ENCODE measurements around the gene LITAF. TPM values are rescaled to one million over a fixed set of nuclear protein-coding genes. Genes with fewer than 3 reads are reported as not detected.
"Not testable (repeated sequence)": the region's sequence is repeated elsewhere in the genome, so short reads cannot be mapped to it uniquely, and the experiment has no call there.

Gene LITAF
- total RNA-seq, 1 experiment from 2014 or later: 130 TPM

GRCh38 chr16:11564046-11564926 is 22.4 kb downstream of the LITAF start:
- no peak for DNase-seq (ENCODE audit: low read depth, low spot score)
- in situ Hi-C loops (cut with HindIII; ENCODE audit: low pct_unique_long_range_greater_than_20kb, low sequenced_read_pairs): no loop called here

GRCh38 chr16:11563493-11564040 is 23.2 kb downstream of the LITAF start:
- DNase-seq (ENCODE audit: low read depth, low spot score): no peak
- in situ Hi-C loops (cut with HindIII; ENCODE audit: low pct_unique_long_range_greater_than_20kb, low sequenced_read_pairs): no loop called here

GRCh38 chr16:11562941-11563340 is 23.8 kb downstream of the LITAF start:
- in situ Hi-C loops (cut with HindIII; ENCODE audit: low pct_unique_long_range_greater_than_20kb, low sequenced_read_pairs): no loop called here
- no peak for DNase-seq (ENCODE audit: low read depth, low spot score)

- DNase-seq (ENCODE audit: low read depth, low spot score): no peak
- in situ Hi-C loops (cut with HindIII; ENCODE audit: low pct_unique_long_range_greater_than_20kb, low sequenced_read_pairs): no loop called here
Measured at GRCh38 chr16:11562411-11562810, 24.3 kb downstream of the LITAF start.

GRCh38 chr16:11561856-11562255 is 24.9 kb downstream of the LITAF start:
- DNase-seq (ENCODE audit: low read depth, low spot score): no peak
- in situ Hi-C loops (cut with HindIII; ENCODE audit: low pct_unique_long_range_greater_than_20kb, low sequenced_read_pairs): no loop called here

- in situ Hi-C loops (cut with HindIII; ENCODE audit: low pct_unique_long_range_greater_than_20kb, low sequenced_read_pairs): no loop called here
- DNase-seq (ENCODE audit: low read depth, low spot score): no peak
Measured at GRCh38 chr16:11561454-11561805, 25.3 kb downstream of the LITAF start.

- in situ Hi-C loops (cut with HindIII; ENCODE audit: low pct_unique_long_range_greater_than_20kb, low sequenced_read_pairs): no loop called here
- DNase-seq (ENCODE audit: low read depth, low spot score): no peak
Measured at GRCh38 chr16:11560701-11561453, 25.8 kb downstream of the LITAF start.

- in situ Hi-C loops (cut with HindIII; ENCODE audit: low pct_unique_long_range_greater_than_20kb, low sequenced_read_pairs); DNase-seq (ENCODE audit: low read depth, low spot score): not testable (repeated sequence)
Measured at GRCh38 chr16:11558308-11558823, 28.4 kb downstream of the LITAF start.

GRCh38 chr16:11557801-11558200 is 28.9 kb downstream of the LITAF start:
- in situ Hi-C loops (cut with HindIII; ENCODE audit: low pct_unique_long_range_greater_than_20kb, low sequenced_read_pairs): no loop called here
- DNase-seq (ENCODE audit: low read depth, low spot score): peak; percentile 87

- DNase-seq (ENCODE audit: low read depth, low spot score): no peak
- in situ Hi-C loops (cut with HindIII; ENCODE audit: low pct_unique_long_range_greater_than_20kb, low sequenced_read_pairs): no loop called here
Measured at GRCh38 chr16:11556945-11557720, 29.6 kb downstream of the LITAF start.

- no peak for DNase-seq (ENCODE audit: low read depth, low spot score)
- in situ Hi-C loops (cut with HindIII; ENCODE audit: low pct_unique_long_range_greater_than_20kb, low sequenced_read_pairs): no loop called here
Measured at GRCh38 chr16:11556214-11556819, 30.4 kb downstream of the LITAF start.

- in situ Hi-C loops (cut with HindIII; ENCODE audit: low pct_unique_long_range_greater_than_20kb, low sequenced_read_pairs): no loop called here
- DNase-seq (ENCODE audit: low read depth, low spot score): no peak
Measured at GRCh38 chr16:11554053-11554452, 32.7 kb downstream of the LITAF start.

- in situ Hi-C loops (cut with HindIII; ENCODE audit: low pct_unique_long_range_greater_than_20kb, low sequenced_read_pairs): no loop called here
- DNase-seq (ENCODE audit: low read depth, low spot score): no peak
Measured at GRCh38 chr16:11553371-11553770, 33.3 kb downstream of the LITAF start.

GRCh38 chr16:11552440-11552839 is 34.3 kb downstream of the LITAF start:
- in situ Hi-C loops (cut with HindIII; ENCODE audit: low pct_unique_long_range_greater_than_20kb, low sequenced_read_pairs): no loop called here
- no peak for DNase-seq (ENCODE audit: low read depth, low spot score)

- in situ Hi-C loops (cut with HindIII; ENCODE audit: low pct_unique_long_range_greater_than_20kb, low sequenced_read_pairs): no loop called here
- no peak for DNase-seq (ENCODE audit: low read depth, low spot score)
Measured at GRCh38 chr16:11551842-11552241, 34.9 kb downstream of the LITAF start.

- DNase-seq (ENCODE audit: low read depth, low spot score): no peak
- in situ Hi-C loops (cut with HindIII; ENCODE audit: low pct_unique_long_range_greater_than_20kb, low sequenced_read_pairs): no loop called here
Measured at GRCh38 chr16:11550791-11551498, 35.8 kb downstream of the LITAF start.

Measured in SK-MEL-5 (cell line).